K562 (cell line): ENCODE measurements around the gene MYBPC3. TPM values are rescaled to one million over a fixed set of nuclear protein-coding genes. Genes with fewer than 3 reads are reported as not detected.
A peak's percentile ranks its signal among the peaks of the same experiment; 100 is the strongest.

ENCODE experiments used
- ARID1B ChIP-seq: fragments of 450-650 bp; IDR thresholded peaks from 2 replicates; pipeline ENCODE4 v1.6.1; 2016; ENCODE audit warnings: antibody characterized with exemption, mild to moderate bottlenecking, inconsistent platforms
- DIDO1 ChIP-seq: fragments of 450-650 bp; IDR thresholded peaks from 2 replicates; pipeline ENCODE4 v1.6.1; 2016; ENCODE audit warnings: low read depth, missing biosample characterization, missing genetic modification characterization
- FOXK1 ChIP-seq: sonication (generic); formaldehyde crosslinking; IDR thresholded peaks from 2 replicates; pipeline ENCODE4 v1.8.0; 2022; ENCODE audit warnings: missing genetic modification reagents, mild to moderate bottlenecking, borderline replicate concordance
- HOXB6 ChIP-seq: fragments of 250-450 bp; sonication (Bioruptor Pico); IDR thresholded peaks from 2 replicates; pipeline ENCODE4 v1.5.1; 2022; ENCODE audit warnings: mild to moderate bottlenecking, borderline replicate concordance
- KLF13 ChIP-seq: fragments of 450-650 bp; IDR thresholded peaks from 2 replicates; pipeline ENCODE4 v1.6.1; 2016; ENCODE audit warnings: missing genetic modification characterization, low read depth, mild to moderate bottlenecking, missing compliant biosample characterization, moderate library complexity, borderline replicate concordance
- MTF1 ChIP-seq: fragments of 250-450 bp; sonication (Bioruptor Pico); IDR thresholded peaks from 2 replicates; pipeline ENCODE4 v1.9.0; 2021; ENCODE audit warnings: moderate library complexity, mild to moderate bottlenecking, inconsistent platforms, borderline replicate concordance
- PREB ChIP-seq: sonication (generic); formaldehyde crosslinking; IDR thresholded peaks from 2 replicates; pipeline ENCODE4 v1.8.1; 2023; ENCODE audit warnings: mild to moderate bottlenecking, missing genetic modification reagents
- SIN3B ChIP-seq: fragments of 450-650 bp; IDR thresholded peaks from 2 replicates; pipeline ENCODE4 v1.6.1; 2017; ENCODE audit warnings: low read depth, mild to moderate bottlenecking, moderate library complexity
- SMAD4 ChIP-seq: fragments of 250-450 bp; sonication (Bioruptor Pico); conservative IDR thresholded peaks from 2 replicates; pipeline ENCODE4 v1.8.0; 2021; ENCODE audit warnings: inconsistent platforms, mild to moderate bottlenecking, moderate library complexity
- SP1 ChIP-seq: sonication (generic); formaldehyde crosslinking; IDR thresholded peaks from 2 replicates; pipeline ENCODE4 v1.8.1; 2022; ENCODE audit warnings: mild to moderate bottlenecking, missing genetic modification reagents
- TRIM24 ChIP-seq, 2 experiments: fragments of 450-650 bp; IDR thresholded peaks; 2 replicates each; pipeline ENCODE4 v1.6.1; 2016
- USF2 ChIP-seq: sonication (generic); formaldehyde crosslinking; IDR thresholded peaks from 2 replicates; pipeline ENCODE4 v1.5.0; 2020; ENCODE audit warnings: missing genetic modification reagents
- ZC3H11A ChIP-seq: IDR thresholded peaks from 2 replicates; pipeline ENCODE4 v1.6.1; 2012; ENCODE audit warnings: low read depth, low read length, improper control_type of control experiment
- ZNF12 ChIP-seq: sonication (generic); formaldehyde crosslinking; IDR thresholded peaks from 2 replicates; pipeline ENCODE4 v1.4.0; 2020; ENCODE audit warnings: mild to moderate bottlenecking, missing genetic modification reagents
- ZNF408 ChIP-seq: fragments of 250-450 bp; sonication (Bioruptor Pico); IDR thresholded peaks from 2 replicates; pipeline ENCODE4 v1.4.0; 2020; ENCODE audit warnings: low read depth, mild to moderate bottlenecking, moderate library complexity
- ZSCAN29 ChIP-seq: fragments of 450-650 bp; IDR thresholded peaks from 2 replicates; pipeline ENCODE4 v1.6.1; 2017
- polyA plus RNA-seq, 8 experiments: library from polyadenylated mRNA; depleted of rRNA in 4 of 8; stranded (reverse) in 5 of 8; unstranded in 3 of 8; fragments of >200 nt; fragmentation: Nextera tagmentation in 2 of 8; fragmentation: Illumina TruSeq in 1 of 8; extraction: Ambion mirVana in 2 of 8; extraction: Trizol in 1 of 8; gene quantifications; 2 replicates each; pipeline versions ENCODE4 v1.2.1 to v1.2.3, GENCODE V29; 2011 to 2014; ENCODE audit warnings: inconsistent platforms in 1 of 8, missing spikeins in 1 of 8
- total RNA-seq, 7 experiments: library from RNA; depleted of rRNA in 6 of 7; stranded (reverse); fragments of >200 nt in 6 of 7; fragmentation: Illumina TruSeq in 2 of 7; extraction: Trizol in 2 of 7; gene quantifications; 2 replicates each; pipeline versions ENCODE4 v1.2.1 to v1.2.3, GENCODE V29; 2011 to 2021; ENCODE audit warnings: low replicate concordance in 1 of 7
- TF ChIP-seq, protein P1 (sequence below): fragments of 250-450 bp; sonication (Bioruptor Pico); IDR thresholded peaks from 2 replicates; pipeline ENCODE4 v1.5.0; 2020; ENCODE audit warnings: mild to moderate bottlenecking
- TF ChIP-seq, protein P2 (sequence below), 2 experiments: IDR thresholded peaks in 1 of 2; conservative IDR thresholded peaks in 1 of 2; 2 replicates each; pipeline ENCODE4 v1.6.1; 2016; ENCODE audit warnings: low read depth in 2 of 2, mild to moderate bottlenecking in 1 of 2, missing compliant biosample characterization in 1 of 2, missing genetic modification characterization in 1 of 2, moderate library complexity in 1 of 2

MYBPC3 gene
- total and polyA plus RNA-seq, 9 of the 15 experiments (the other 6 are each of a cell fraction or from before 2014, with no cell fraction given), result 0.01 TPM; not detected in 8

DNA sequence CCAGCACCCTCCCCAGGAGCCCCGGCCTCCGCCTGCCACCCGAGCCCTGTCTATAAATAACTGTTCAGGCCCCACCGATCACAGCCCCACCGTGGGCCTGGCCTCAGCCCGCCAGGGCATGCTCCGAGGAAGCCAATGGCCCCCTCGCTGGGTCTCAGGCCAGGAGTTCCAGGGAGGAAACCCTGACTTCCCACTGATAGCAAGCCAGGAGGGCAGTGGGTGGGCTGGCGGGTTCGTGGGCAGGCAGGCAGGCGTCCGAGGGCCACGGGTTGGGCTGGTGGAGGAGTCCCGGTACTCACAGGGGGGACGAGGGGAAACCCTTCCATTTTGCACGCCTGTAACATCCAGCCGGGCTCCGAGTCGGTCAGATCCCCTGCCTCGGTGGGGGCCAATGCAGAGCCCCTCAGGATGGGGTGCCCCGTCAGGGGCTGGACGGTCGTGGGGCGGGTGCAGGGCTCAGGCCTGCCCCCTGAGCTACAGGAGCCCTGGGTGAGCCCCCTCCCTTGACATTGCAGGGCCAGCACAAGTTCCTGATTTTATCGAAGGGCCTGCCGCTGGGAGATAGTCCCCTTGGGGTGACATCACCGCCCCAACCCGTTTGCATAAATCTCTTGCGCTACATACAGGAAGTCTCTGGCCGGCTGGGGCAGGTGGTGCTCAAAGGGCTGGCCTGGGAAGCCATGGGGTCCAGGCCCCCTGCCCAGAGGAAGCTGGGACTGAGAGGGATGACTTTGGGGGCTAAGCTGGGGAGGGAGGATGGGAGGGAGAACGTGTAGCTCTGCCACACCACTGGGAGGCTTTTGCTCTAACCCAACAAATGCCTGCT lies 25.7 kb upstream of the MYBPC3 start, which contains the start of gene SPI1 (continued):
- TF ChIP-seq SMAD4 (CRISPR knock-in tag) (peak; percentile 70; the same call in 1 of the 2 replicates), MTF1 (CRISPR knock-in tag) (no peak), ZC3H11A (no peak), KLF13 (0 out of 2 replicates have a peak, but pooled peaks have one; percentile 15), ZNF12 (no peak), SP1 (CRISPR knock-in tag) (no peak; the same call in 1 of the 2 replicates), TRIM24 (IDR thresholded peaks at IDR 0.05) (peak; percentile 8 to 56; a peak in 1 of 4 replicates), ARID1B (peak; percentile 98), ZNF408 (CRISPR knock-in tag) (no peak), USF2 (CRISPR knock-in tag) (no peak), FOXK1 (CRISPR knock-in tag) (no peak), DIDO1 (tag) (no peak), ZSCAN29 (no peak), SIN3B (no peak), HOXB6 (CRISPR knock-in tag) (no peak), PREB (CRISPR knock-in tag) (no peak)
- TF ChIP-seq, protein P1, sequence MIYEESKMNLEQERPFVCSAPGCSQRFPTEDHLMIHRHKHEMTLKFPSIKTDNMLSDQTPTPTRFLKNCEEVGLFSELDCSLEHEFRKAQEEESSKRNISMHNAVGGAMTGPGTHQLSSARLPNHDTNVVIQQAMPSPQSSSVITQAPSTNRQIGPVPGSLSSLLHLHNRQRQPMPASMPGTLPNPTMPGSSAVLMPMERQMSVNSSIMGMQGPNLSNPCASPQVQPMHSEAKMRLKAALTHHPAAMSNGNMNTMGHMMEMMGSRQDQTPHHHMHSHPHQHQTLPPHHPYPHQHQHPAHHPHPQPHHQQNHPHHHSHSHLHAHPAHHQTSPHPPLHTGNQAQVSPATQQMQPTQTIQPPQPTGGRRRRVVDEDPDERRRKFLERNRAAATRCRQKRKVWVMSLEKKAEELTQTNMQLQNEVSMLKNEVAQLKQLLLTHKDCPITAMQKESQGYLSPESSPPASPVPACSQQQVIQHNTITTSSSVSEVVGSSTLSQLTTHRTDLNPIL, result no peak
- TF ChIP-seq, protein P2, sequence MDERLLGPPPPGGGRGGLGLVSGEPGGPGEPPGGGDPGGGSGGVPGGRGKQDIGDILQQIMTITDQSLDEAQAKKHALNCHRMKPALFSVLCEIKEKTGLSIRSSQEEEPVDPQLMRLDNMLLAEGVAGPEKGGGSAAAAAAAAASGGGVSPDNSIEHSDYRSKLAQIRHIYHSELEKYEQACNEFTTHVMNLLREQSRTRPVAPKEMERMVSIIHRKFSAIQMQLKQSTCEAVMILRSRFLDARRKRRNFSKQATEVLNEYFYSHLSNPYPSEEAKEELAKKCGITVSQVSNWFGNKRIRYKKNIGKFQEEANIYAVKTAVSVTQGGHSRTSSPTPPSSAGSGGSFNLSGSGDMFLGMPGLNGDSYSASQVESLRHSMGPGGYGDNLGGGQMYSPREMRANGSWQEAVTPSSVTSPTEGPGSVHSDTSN (CRISPR knock-in tag; IDR thresholded peaks at IDR 0.05; ENCODE audit: low read depth), result no peak
- TF ChIP-seq, protein P2 (tag; conservative IDR thresholded peaks at IDR 0.05; ENCODE audit: low read depth), result peak; percentile 78
